Activated T-cell treated with anti-CD3 and anti-CD28 coated beads, Interleukin-2, amount 50 U/mL, for 72 hours (primary cell): Measurements from ENCODE around the gene RAB17. TPM values are rescaled to one million over a fixed set of nuclear protein-coding genes. Genes with fewer than 3 reads are reported as not detected.

Experiments
- ATAC-seq, 2 donors: fragments of 150-1000 bp; cut with Tn5 transposase; replicated peaks in 1 of 2; 2 replicates each; pipeline ENCODE4 v1.10.0; 2021; ENCODE audit warnings: moderate library complexity in 2 of 2, mild to moderate bottlenecking in 1 of 2
- DNase-seq, 2 donors: peaks; one replicate each; pipeline ENCODE4 v3.0.0; 2021 to 2022; ENCODE audit warnings: mixed read lengths in 1 of 2
- H3K27ac Mint-ChIP-seq: one replicate; pipeline ENCODE4 v1.8.0; 2022; ENCODE audit warnings: mild to moderate bottlenecking, moderate library complexity, mixed read lengths
- H3K27me3 Mint-ChIP-seq: one replicate; pipeline ENCODE4 v1.8.0; 2022; ENCODE audit warnings: low read depth, mixed read lengths
- H3K36me3 Mint-ChIP-seq, 2 donors: one replicate each; pipeline ENCODE4 v1.8.0; 2022; ENCODE audit warnings: mixed read lengths in 2 of 2, mild to moderate bottlenecking in 1 of 2; ENCODE audit not compliant: insufficient read depth in 2 of 2
- H3K4me1 Mint-ChIP-seq: one replicate; pipeline ENCODE4 v1.8.0; 2022; ENCODE audit warnings: low read depth, mixed read lengths
- H3K4me3 Mint-ChIP-seq, 2 donors: one replicate each; pipeline ENCODE4 v1.8.0; 2022; ENCODE audit warnings: mild to moderate bottlenecking in 2 of 2, mixed read lengths in 2 of 2, moderate library complexity in 2 of 2
- H3K9me3 Mint-ChIP-seq, 2 donors: one replicate each; pipeline ENCODE4 v1.8.0; 2022; ENCODE audit warnings: mixed read lengths in 2 of 2
- total RNA-seq, 2 donors: library from RNA; stranded (reverse); gene quantifications; one replicate each; pipeline ENCODE4 v1.2.3, GENCODE V29; 2022

The RAB17 gene
- total RNA-seq, 2 donors from 2014 or later: 0.09 TPM; not detected in 1

DNA sequence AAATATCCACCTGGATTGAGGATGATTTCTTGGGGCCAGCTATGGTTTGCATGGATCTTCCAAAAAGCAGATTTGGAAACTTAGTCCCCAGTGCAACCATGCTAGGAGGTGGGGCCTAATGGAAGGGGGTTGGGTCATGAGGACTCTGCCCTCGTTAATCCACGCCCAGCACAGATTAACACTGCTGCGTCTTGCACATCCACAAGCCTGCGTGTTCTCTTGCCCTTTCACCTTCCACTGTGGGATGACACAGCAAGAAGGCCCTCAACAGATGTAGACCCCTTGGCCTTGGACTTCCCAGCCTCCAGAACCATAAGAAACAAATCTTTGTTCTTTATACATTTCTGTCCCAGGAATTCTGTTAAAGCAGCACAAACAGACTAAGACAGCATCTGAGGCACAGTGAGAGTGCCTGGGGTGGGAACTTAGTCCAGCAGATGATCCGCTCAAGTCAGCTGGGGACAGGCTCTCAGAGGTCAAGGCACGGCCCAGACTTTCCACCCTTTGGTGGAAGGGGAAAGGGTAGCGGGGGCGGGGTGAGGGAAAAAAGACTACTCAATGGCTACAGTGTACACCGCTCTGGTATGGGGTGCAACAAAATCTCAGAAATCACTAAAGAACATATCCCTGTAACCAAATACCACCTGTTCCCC, 2.4 kb downstream of the RAB17 start:
- Mint-ChIP-seq H3K9me3 (no peaks in the 10 kb centered on the region), H3K4me1 (peaks cover 11% of the 10 kb centered on the region), H3K36me3 (no peaks in the 10 kb centered on the region), H3K4me3 (no peak overlapping the region), H3K27ac (no peak overlapping the region), H3K27me3 (peaks cover 9% of the 10 kb centered on the region)
- ATAC-seq: no peak
- no peak for DNase-seq

DNA sequence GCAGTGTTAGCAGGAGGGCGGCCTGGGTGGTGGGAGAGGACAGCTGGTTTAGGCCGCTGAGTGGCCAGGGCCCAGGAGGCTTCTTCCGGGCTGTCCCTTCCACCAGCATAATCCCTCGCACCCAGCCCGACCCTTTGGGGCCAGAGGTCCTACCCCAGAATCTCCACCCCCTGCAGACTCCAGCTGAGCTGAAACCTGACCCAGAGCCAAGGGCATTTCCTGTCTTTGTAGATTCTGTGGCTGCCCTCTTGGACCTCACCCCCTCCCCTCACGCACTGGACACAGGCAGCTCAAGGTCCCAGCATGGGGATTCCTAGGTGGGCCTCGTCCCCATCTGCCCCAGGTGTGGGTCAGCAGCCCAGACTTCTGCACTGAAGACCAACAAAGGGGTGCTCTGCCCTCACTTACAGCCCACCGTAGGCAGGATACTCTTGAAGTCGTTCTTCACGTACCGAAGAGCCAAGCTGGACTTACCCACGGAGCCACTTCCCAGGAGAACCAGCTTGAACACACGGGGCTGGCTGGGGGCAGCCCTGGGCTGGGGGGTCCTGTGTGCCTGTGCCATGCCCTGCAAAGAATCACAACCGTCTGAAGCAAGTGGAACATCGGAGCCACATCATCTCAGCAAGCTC, 4.8 kb downstream of the RAB17 start:
- H3K36me3 Mint-ChIP-seq: no peaks in the 10 kb centered on the region
- DNase-seq (no peak), ATAC-seq (no peak)
- H3K9me3 Mint-ChIP-seq: no peaks in the 10 kb centered on the region
- H3K4me1 Mint-ChIP-seq: peaks cover 5% of the 10 kb centered on the region
- H3K27ac Mint-ChIP-seq: no peak overlapping the region
- H3K27me3 Mint-ChIP-seq: peaks cover 9% of the 10 kb centered on the region
- no peak overlapping the region for H3K4me3 Mint-ChIP-seq

DNA sequence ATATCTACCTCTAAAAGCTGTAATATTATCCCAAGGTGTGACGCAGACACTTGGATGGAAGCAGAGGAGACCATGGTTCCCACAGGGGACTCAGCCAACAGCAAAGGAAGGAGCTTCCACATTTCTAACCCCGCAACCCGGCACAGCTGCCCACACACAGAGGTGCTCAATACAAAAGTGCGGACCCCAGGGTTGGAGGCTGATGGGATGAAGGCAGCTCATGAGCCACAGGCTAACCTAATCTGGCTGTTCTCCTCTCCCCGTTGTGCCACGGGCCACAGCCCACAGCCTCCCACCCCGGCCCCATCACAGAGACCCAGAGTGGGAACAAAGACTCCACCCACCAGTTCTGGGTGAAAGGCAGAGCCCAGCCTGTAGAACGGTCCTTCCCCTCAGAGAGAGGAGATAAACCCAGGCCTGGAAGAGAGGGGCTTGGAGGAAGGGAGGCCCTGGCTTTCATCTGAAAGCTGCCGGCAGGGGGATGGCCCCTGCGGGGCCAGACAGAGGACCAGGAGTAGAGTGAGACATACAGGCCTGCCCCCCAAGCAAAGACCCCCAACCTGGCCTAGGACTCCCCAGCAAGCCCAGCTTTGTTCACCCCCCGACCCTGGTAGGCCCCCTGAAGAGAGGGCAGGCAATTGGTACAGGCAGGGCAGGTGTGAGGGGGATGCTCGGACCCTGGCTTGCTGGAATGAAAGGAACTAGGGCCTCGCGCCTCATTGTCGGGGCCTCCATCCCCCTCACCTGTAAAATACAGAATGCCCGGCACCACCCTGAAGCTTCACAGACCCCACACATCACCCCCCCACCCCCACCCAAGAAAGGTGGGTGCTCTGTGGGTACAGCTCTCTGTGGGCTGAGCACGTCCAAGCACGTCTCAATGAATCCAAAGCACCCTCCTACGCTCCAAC, 6.9 kb downstream of the RAB17 start:
- peaks cover 9% of the 10 kb centered on the region for H3K27me3 Mint-ChIP-seq
- H3K27ac Mint-ChIP-seq: no peak overlapping the region
- peaks cover 5% of the 10 kb centered on the region for H3K4me1 Mint-ChIP-seq
- ATAC-seq: no peak
- DNase-seq: no peak
- no peaks in the 10 kb centered on the region for H3K36me3 Mint-ChIP-seq
- no peak overlapping the region for H3K4me3 Mint-ChIP-seq
- H3K9me3 Mint-ChIP-seq: no peaks in the 10 kb centered on the region

DNA sequence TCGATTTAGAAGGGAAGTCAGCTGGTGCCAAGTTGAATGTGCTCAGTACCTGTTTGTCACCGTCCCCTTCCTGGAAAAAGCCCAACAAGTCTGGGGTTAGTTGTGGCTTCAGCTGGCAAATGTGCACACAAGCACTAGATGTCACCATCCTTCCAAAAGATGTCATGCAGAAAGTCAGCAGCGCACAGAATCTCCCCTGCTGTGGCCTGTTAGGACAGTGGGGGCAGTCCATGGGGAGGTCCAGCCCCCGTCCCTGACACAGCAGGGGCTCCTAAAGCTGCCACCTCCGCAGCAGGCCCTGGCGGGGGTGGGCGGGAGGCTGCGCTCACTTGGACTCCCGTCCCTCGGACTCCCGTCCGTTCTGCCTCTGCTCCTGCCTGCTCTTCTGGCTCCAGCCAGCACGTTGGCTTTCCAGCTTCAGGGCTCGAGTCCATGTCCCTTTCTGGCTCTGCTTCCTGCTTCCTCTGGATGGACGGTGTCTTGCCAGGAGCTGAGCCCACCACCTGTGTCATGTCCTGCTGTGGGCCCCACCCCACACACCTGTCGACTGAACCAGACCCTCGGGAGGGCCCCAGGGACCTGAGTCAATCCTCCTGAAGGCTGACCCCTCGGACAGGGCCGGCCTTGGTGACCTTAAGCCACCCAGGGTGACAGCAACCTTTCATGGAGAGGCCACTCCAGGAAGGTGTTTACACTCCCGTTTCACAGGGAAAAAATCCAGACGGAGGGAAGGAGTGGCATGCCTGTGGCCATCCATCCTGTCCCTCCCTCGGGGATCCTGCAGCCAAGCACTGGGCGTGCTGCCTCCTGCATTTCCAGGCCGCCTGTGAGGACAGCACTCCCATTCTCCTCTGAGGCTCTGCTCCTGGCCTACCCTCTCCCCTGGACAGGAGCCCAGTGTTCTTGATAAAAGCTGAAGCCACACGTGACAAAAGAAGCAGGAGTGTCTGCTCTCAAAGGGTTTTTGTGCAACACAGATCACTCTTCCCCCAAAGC, 8.5 kb downstream of the RAB17 start:
- DNase-seq (peak; percentile 66 to 73), ATAC-seq (peak; percentile 96 to 99)
- no peaks in the 10 kb centered on the region for H3K36me3 Mint-ChIP-seq
- H3K27ac Mint-ChIP-seq: peak overlapping the region; percentile 73
- H3K4me3 Mint-ChIP-seq: peak overlapping the region; percentile 8 to 52
- peaks cover 5% of the 10 kb centered on the region for H3K4me1 Mint-ChIP-seq
- H3K9me3 Mint-ChIP-seq: no peaks in the 10 kb centered on the region
- H3K27me3 Mint-ChIP-seq: peaks cover 5% of the 10 kb centered on the region

DNA sequence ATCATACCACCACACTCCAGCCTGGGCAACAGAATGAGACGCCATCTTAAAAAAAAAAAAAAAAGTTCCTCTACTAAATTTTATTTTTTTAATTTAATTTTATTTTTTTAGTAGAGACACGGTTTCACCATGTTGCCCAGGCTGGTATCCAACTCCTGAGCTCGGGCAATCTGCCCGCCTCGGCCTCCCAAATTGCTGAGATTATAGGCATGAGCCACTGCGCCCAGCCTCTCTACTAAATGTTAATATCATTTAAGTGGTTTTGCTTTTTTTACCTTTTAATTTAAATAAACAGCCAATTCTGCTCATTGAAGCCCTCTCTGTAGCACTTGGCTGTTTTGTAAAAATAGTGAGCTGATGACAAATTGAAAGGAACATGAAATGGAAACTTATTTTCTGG, 9.2 kb downstream of the RAB17 start:
- Mint-ChIP-seq H3K27ac (peak overlapping the region; percentile 73), H3K9me3 (no peaks in the 10 kb centered on the region), H3K4me1 (peaks cover 5% of the 10 kb centered on the region), H3K36me3 (no peaks in the 10 kb centered on the region), H3K4me3 (peak overlapping the region; percentile 8 to 52), H3K27me3 (no peaks in the 10 kb centered on the region)
- ATAC-seq (no peak), DNase-seq (no peak)

DNA sequence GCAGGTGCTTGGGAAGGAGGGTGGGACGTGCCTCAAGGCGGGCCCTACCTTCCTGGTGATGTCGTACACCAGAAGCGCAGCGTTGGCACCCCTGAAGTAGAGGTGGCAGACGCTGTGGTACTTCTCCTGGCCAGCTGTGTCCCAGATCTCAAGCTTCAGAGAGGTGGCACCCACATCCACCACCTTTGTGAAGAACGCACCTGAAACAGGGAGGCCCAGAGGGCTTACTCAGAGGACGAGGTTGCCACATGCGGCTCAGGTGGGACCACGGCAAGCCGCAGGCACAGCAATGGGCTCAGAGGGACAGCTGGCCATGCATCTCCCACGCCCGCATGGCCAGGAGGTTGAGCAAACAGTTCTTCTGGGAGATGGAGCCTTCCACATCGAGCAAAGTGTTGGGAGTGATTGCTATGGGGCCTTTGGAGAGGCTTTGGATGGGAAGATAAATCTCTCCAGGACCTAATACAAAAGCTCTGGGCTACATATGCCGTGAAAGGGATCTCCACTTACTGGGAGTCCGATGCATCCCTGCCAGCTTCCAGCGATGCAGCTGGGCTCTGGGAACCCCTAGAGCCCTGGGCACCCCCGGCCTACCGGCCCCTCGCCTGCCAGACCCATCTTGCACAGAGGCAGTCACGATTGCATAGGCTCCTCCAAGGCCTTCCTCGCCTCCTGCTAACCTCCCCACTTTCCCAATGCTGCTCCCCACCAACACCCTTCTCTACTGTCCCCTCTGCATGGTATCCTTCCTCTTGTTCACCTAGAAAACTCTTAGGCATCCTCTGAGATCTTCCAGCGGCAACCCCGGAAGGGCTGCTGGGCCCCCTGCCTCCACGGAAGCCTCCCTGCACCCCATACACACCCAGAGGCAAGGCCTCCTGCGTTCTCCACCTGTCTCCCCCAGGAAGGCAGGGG, 12.3 kb downstream of the RAB17 start:
- Mint-ChIP-seq H3K4me3 (no peak overlapping the region), H3K4me1 (peaks cover 5% of the 10 kb centered on the region), H3K27ac (no peak overlapping the region), H3K36me3 (no peaks in the 10 kb centered on the region), H3K27me3 (no peaks in the 10 kb centered on the region), H3K9me3 (no peaks in the 10 kb centered on the region)
- DNase-seq: no peak
- ATAC-seq: no peak

DNA sequence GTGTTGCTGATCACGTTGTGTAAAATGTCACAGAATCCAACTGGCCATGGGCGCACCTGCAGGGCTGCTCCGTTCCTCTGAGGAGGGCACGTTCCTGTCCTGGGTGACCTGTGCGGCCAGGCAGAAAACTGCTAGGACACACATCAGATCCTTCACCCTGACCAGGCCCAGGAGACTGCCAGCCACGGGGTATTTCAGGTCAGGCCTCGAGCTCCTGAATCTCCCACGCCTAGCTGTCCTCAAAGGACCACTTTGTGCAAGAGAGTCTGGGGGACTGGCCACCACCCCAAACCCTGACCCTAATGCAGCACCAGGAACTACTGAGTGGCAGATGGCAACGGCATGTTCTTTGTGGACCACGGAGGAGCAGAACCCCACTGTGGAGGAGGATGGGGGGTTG, 13.1 kb downstream of the RAB17 start:
- no peak overlapping the region for H3K4me3 Mint-ChIP-seq
- no peak for DNase-seq
- no peaks in the 10 kb centered on the region for H3K27me3 Mint-ChIP-seq
- no peak for ATAC-seq
- H3K27ac Mint-ChIP-seq: no peak overlapping the region
- H3K4me1 Mint-ChIP-seq: peaks cover 5% of the 10 kb centered on the region
- H3K36me3 Mint-ChIP-seq: no peaks in the 10 kb centered on the region
- H3K9me3 Mint-ChIP-seq: no peaks in the 10 kb centered on the region

DNA sequence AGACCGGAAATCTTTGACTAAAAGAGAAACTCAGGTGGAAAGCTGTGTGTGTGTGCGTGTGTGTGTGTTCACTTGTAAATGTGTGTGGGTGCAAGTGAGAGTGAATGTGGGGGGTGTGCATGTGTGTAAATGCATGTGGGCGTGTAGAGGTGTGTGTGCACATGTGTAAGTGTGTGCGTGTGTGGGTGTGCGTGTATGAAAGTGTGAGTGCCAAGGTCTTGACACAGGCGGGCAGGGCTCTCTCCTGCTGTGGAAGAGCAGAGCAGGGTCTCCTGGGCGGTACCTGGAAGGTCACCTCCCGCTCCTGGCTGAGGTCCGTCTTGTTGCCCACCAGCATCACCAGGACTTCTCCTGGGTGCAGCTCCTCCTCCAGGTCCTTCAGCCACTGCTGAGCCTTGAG, 13.6 kb downstream of the RAB17 start:
- H3K27ac Mint-ChIP-seq: no peak overlapping the region
- H3K4me1 Mint-ChIP-seq: peaks cover 8% of the 10 kb centered on the region
- no peaks in the 10 kb centered on the region for H3K36me3 Mint-ChIP-seq
- H3K4me3 Mint-ChIP-seq: no peak overlapping the region
- ATAC-seq (no peak), DNase-seq (no peak)
- H3K9me3 Mint-ChIP-seq: no peaks in the 10 kb centered on the region
- H3K27me3 Mint-ChIP-seq: no peaks in the 10 kb centered on the region

DNA sequence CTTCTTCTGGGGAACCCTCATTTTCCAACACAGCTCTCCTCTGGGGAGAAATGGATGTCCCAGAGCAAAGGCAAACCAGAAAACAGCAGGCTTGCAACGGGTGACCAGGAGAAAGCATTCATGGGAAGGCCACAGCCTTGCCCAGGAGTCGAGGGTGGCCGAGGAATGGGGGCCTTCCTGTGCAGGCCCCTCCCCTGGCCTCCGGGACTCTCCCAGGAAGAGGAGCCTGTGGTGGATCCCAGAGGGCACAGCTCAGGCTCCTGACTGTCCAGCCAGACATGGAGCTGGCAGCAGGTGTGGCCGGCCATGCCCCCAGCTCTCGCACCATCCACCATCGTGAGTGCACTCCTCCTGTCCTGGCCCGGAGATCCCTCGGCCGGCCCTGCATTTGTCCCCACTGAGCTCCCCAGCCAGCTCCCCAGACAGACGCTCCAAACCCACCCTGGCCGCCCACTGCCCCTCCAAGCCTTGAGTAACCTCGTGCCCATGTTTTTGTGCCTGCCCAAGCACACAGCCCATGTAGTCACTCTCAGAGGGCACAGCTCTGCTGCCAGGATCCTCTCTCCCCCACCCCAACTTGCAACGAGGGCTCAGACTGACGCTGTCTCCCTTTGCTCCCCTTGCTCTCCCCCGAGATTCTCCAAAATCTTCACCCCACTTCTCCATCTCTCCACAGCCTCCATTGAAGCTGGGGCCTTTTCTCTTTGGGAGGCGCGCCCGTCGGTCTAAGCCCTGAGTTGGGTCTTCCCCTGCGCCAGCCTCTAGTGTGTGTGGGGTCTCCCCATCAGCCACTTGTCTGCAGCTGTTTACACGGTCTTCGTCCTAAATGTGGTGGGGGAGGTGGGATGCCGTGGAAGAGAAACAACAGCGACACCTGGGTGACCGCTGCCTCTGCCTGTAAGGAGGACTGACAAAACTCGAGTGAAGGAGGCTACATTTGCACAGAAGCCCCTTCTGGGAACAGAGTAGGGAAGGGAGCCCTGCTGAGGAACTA, 14.4 kb downstream of the RAB17 start:
- Mint-ChIP-seq H3K36me3 (no peaks in the 10 kb centered on the region), H3K9me3 (no peaks in the 10 kb centered on the region), H3K27me3 (no peaks in the 10 kb centered on the region), H3K4me3 (no peak overlapping the region), H3K27ac (no peak overlapping the region), H3K4me1 (peaks cover 5% of the 10 kb centered on the region)
- no peak for ATAC-seq
- no peak for DNase-seq

DNA sequence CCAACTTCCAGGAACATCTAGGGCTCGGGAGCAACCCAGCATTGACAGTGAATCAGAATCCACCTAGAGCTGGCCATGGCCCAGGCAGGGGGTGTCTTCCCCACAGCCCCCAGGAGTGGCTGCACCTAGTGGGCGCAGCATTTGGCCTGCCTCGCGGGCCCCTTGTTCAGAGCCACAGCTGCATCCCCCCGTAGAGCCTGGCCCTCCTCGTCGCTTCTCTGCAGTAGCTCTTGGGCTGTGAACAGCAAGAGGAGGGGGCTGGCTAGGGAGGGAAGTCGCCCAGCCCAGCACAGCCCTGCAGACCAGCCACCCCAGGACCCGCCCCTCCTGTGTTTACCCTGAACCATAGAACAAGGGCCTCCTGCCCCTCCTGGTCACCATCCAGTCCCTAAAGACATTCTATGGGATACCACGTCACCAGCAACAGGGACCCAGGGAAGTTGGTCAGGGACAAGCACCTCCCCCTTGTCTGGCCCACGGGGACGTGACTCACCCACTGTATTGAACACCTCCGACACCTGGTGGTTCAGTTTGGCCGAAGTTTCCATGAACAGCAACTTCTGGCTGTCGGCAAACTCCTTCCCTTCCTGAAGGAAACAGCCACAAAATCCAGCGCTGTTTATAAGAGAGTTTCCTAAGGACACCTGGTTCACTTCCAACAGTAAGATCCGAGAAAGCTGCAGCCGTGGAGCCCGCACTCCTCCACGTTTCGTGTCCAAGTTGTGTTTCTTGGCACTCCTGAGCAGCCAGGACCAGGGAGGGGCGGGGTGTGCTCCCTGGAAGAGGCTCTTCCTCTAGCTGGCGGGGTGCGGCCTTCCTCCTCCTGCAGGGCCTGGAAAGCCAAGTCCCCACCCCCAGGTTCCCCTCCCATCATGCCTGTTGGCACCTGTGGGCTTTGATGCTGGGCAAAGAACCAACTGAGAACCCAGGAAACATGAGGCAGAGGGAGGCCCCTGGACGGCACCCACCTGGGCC, 15.4 kb downstream of the RAB17 start:
- no peak for ATAC-seq
- Mint-ChIP-seq H3K27ac (no peak overlapping the region), H3K27me3 (no peaks in the 10 kb centered on the region), H3K36me3 (no peaks in the 10 kb centered on the region), H3K4me3 (no peak overlapping the region), H3K9me3 (no peaks in the 10 kb centered on the region), H3K4me1 (peaks cover 5% of the 10 kb centered on the region)
- DNase-seq: no peak
